ENCODE measurements around the gene MAP3K12.

Gene MAP3K12

GRCh38 chr12:53474077-53474476 is 25.2 kb downstream of the MAP3K12 start:
- DNase-seq (ENCODE audit: low read depth in 3 of 3) = no peak

- no peak for DNase-seq (ENCODE audit: low read depth in 3 of 3)
Observed at GRCh38 chr12:53472056-53472582, 27.1 kb downstream of the MAP3K12 start.

- no peak for DNase-seq (ENCODE audit: low read depth in 3 of 3)
Observed at GRCh38 chr12:53468282-53468681, 31.0 kb downstream of the MAP3K12 start.

GRCh38 chr12:53467880-53468279 is 31.4 kb downstream of the MAP3K12 start:
- DNase-seq (ENCODE audit: low read depth in 3 of 3) = no peak

- no peak for DNase-seq (ENCODE audit: low read depth in 3 of 3)
Observed at GRCh38 chr12:53467082-53467481, 32.2 kb downstream of the MAP3K12 start.

- DNase-seq (ENCODE audit: low read depth in 3 of 3) = no peak
Observed at GRCh38 chr12:53466640-53467039, 32.6 kb downstream of the MAP3K12 start.

- DNase-seq (ENCODE audit: low read depth in 3 of 3) = no peak
Observed at GRCh38 chr12:53465679-53466078, 33.6 kb downstream of the MAP3K12 start.

- DNase-seq (ENCODE audit: low read depth in 3 of 3) = no peak
Observed at GRCh38 chr12:53464685-53465418, 34.4 kb downstream of the MAP3K12 start.

GRCh38 chr12:53463802-53464560 is 35.3 kb downstream of the MAP3K12 start:
- DNase-seq (ENCODE audit: low read depth in 3 of 3) = no peak

GRCh38 chr12:53462935-53463334 is 36.3 kb downstream of the MAP3K12 start:
- DNase-seq (ENCODE audit: low read depth in 3 of 3) = no peak

GRCh38 chr12:53461591-53461990 is 37.7 kb downstream of the MAP3K12 start:
- DNase-seq (ENCODE audit: low read depth in 3 of 3) = no peak

GRCh38 chr12:53461059-53461458 is 38.2 kb downstream of the MAP3K12 start:
- no peak for DNase-seq (ENCODE audit: low read depth in 3 of 3)

- DNase-seq (ENCODE audit: low read depth in 3 of 3) = no peak
Observed at GRCh38 chr12:53459097-53459496, 40.2 kb downstream of the MAP3K12 start.

GRCh38 chr12:53456654-53457366 is 42.4 kb downstream of the MAP3K12 start:
- DNase-seq (ENCODE audit: low read depth in 3 of 3) = no peak

- no peak for DNase-seq (ENCODE audit: low read depth in 3 of 3)
Observed at GRCh38 chr12:53454707-53455106, 44.6 kb downstream of the MAP3K12 start.

- DNase-seq (ENCODE audit: low read depth in 3 of 3) = no peak
Observed at GRCh38 chr12:53453953-53454640, 45.2 kb downstream of the MAP3K12 start.

GRCh38 chr12:53452159-53453077 is 46.8 kb downstream of the MAP3K12 start:
- peak; percentile 51 to 66 (median 55) for DNase-seq (ENCODE audit: low read depth in 3 of 3)

- peak; percentile 94 to 97 (median 95) for DNase-seq (ENCODE audit: low read depth in 3 of 3)
Observed at GRCh38 chr12:53451661-53452158, 47.5 kb downstream of the MAP3K12 start, which contains the start of gene PCBP2. TSS of gene PCBP2 (plus strand) at chr12:53452102. CDS start at chr12:53454801, 2,699 bp downstream.

GRCh38 chr12:53450936-53451335 is 48.3 kb downstream of the MAP3K12 start:
- DNase-seq (ENCODE audit: low read depth in 3 of 3) = no peak
